HCT116 (cell line): ENCODE measurements around the gene MRPL58.

Experiments used
- CEBPB ChIP-seq: IDR thresholded peaks from 2 replicates; pipeline ENCODE4 v1.6.1; 2012; ENCODE audit warnings: low read depth
- CTCF ChIP-seq, 3 experiments: fragments of 200-600 bp in 1 of 3; sonication (generic) in 1 of 3; IDR thresholded peaks in 2 of 3; conservative IDR thresholded peaks in 1 of 3; 2 replicates each; pipeline ENCODE4 v1.5.1; 2012 to 2017; ENCODE audit warnings: low read depth in 2 of 3, low read length in 2 of 3, antibody characterized with exemption in 1 of 3, borderline replicate concordance in 1 of 3, control low read depth in 1 of 3, mild to moderate bottlenecking in 1 of 3, mixed read lengths in 1 of 3, mixed run types in 1 of 3, moderate library complexity in 1 of 3; ENCODE audit not compliant: insufficient read depth in 1 of 3
- EGR1 ChIP-seq: IDR thresholded peaks from 2 replicates; pipeline ENCODE4 v1.6.1; 2012; ENCODE audit warnings: low read depth
- FOSL1 ChIP-seq: IDR thresholded peaks from 2 replicates; pipeline ENCODE4 v1.6.1; 2012; ENCODE audit warnings: low read depth
- MAX ChIP-seq: IDR thresholded peaks from 2 replicates; pipeline ENCODE4 v1.6.1; 2012
- POLR2A ChIP-seq: IDR thresholded peaks from 2 replicates; pipeline ENCODE4 v1.7.0; 2011; ENCODE audit warnings: borderline replicate concordance; ENCODE audit not compliant: insufficient read depth, insufficient read length; ENCODE audit errors: extremely low read depth
- POLR2AphosphoS5 ChIP-seq: IDR thresholded peaks from 2 replicates; pipeline ENCODE4 v1.6.1; 2011; ENCODE audit warnings: mild to moderate bottlenecking, low read depth, low read length, moderate library complexity
- YY1 ChIP-seq: IDR thresholded peaks from 2 replicates; pipeline ENCODE4 v1.6.1; 2011; ENCODE audit warnings: low read length, low read depth, moderate library complexity, mild to moderate bottlenecking; ENCODE audit not compliant: insufficient replicate concordance; ENCODE audit errors: extremely low read depth

- TF ChIP-seq CTCF (IDR thresholded peaks at IDR 0.05 in 2 of 3, conservative IDR thresholded peaks at IDR 0.05 in 1 of 3; ENCODE audit: borderline replicate concordance in 1 of 3, insufficient read depth in 1 of 3, low read depth in 2 of 3, low read length in 2 of 3) (no peak), MAX (no peak), EGR1 (no peak), CEBPB (no peak), POLR2AphosphoS5 (no peak), POLR2A (no peak), FOSL1 (no peak), YY1 (no peak)
These were observed 10.3 kb upstream of the MRPL58 start for GRCh38 chr17:75001915-75002843.
